GM06990 (cell line): ENCODE measurements around the gene CBL.

Experiments
- DNase-seq: peaks from one replicate; pipeline ENCODE4 v3.0.0-alpha.2; 2011; ENCODE audit not compliant: insufficient read length; ENCODE audit errors: extremely low read depth
- H3K27me3 ChIP-seq: replicated peaks from 2 replicates; pipeline ENCODE4 v1.6.0; 2011; ENCODE audit warnings: low read length; ENCODE audit not compliant: control insufficient read depth, insufficient read depth
- H3K36me3 ChIP-seq: 2 replicates; pipeline ENCODE4 v1.5.1; 2011; ENCODE audit warnings: low read length; ENCODE audit not compliant: control insufficient read depth, insufficient read depth
- H3K4me3 ChIP-seq: replicated peaks from 2 replicates; pipeline ENCODE4 v1.5.1; 2011; ENCODE audit warnings: low read depth, mild to moderate bottlenecking, control low read depth, low read length
- CTCF ChIP-seq: IDR thresholded peaks from 2 replicates; pipeline ENCODE4 v1.5.1; 2011; ENCODE audit warnings: low read length, control low read depth, mild to moderate bottlenecking, inconsistent platforms; ENCODE audit not compliant: insufficient read depth, poor library complexity, severe bottlenecking

The CBL gene

GRCh38 chr11:119209186-119209585 is 3.0 kb downstream of the CBL start:
- Histone ChIP-seq H3K27me3 (no peaks in the 10 kb centered on the region), H3K4me3 (no peak overlapping the region), H3K36me3 (no peaks in the 10 kb centered on the region; the same call in 1 of the 2 replicates)
- no peak for TF ChIP-seq CTCF
- no peak for DNase-seq

- TF ChIP-seq CTCF, result no peak
- no peak for DNase-seq
Measured at GRCh38 chr11:119210050-119210449, 3.9 kb downstream of the CBL start.

GRCh38 chr11:119218141-119218878 is 12.2 kb downstream of the CBL start:
- no peak for TF ChIP-seq CTCF
- Histone ChIP-seq H3K4me3 (no peak overlapping the region), H3K27me3 (no peaks in the 10 kb centered on the region), H3K36me3 (no peaks in the 10 kb centered on the region; the same call in 1 of the 2 replicates)
- no peak for DNase-seq

More at GRCh38 chr11:119210050-119210449, 3.9 kb downstream of the CBL start:
- Histone ChIP-seq H3K4me3 (no peak overlapping the region), H3K27me3 (no peaks in the 10 kb centered on the region), H3K36me3 (no peaks in the 10 kb centered on the region; the same call in 1 of the 2 replicates)

GRCh38 chr11:119222308-119222707 is 16.2 kb downstream of the CBL start:
- no peak for TF ChIP-seq CTCF
- Histone ChIP-seq H3K4me3 (no peak overlapping the region), H3K36me3 (no peaks in the 10 kb centered on the region), H3K27me3 (no peaks in the 10 kb centered on the region)
- DNase-seq, result no peak

- Histone ChIP-seq H3K4me3 (no peak overlapping the region), H3K36me3 (no peaks in the 10 kb centered on the region), H3K27me3 (no peaks in the 10 kb centered on the region)
- no peak for DNase-seq
- no peak for TF ChIP-seq CTCF
Measured at GRCh38 chr11:119222891-119223290, 16.8 kb downstream of the CBL start.
